ENCODE measurements around the gene SMO. TPM values are rescaled to one million over a fixed set of nuclear protein-coding genes. Genes with fewer than 3 reads are reported as not detected.

The SMO gene
- total RNA-seq, result 10 to 100 TPM; 13.8 to 34.5 (median 18.1) TPM

DNA sequence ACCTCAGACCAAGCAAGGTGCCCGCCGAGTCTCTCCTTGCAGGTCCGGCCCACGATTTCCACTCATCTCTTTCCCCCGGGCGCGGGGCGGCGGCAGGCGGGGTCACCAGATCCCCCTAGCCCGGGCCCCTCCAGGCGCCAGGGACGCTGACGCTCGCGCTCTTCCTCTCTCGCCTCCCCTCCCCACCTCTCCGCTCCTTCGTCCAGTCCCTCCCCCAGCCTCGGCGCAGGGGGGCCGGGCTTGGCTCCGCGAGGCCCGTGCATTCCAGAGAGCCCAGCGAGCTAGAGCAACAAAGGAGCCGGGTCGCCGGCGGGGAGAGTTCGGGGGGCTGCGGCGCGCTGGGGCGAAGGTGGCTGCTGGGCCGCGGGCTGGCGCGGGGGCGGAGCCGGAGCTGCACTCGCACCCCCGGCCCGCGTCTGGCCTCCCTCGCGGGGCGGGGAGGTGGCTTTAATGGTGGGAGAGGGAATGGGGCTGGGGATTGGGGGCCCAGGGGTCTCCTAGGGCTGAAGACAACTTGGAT is at the start of gene SMO:
Gene SMO, plus strand, starts transcription at position 262 of the 520 bp plus-strand sequence. CDS start 519 bp downstream, outside the sequence.
- Histone ChIP-seq H3K4me1 (peaks cover 40% of the 10 kb centered on the region), H3K4me3 (peak within 1 kb of the TSS; percentile 88), H3K36me3 (no peaks in the 10 kb centered on the region), H3K9me3 (no peaks in the 10 kb centered on the region), H3K27ac (peak within 1 kb of the TSS; percentile 28), H3K27me3 (no peaks in the 10 kb centered on the region)
- TF ChIP-seq, protein P1, sequence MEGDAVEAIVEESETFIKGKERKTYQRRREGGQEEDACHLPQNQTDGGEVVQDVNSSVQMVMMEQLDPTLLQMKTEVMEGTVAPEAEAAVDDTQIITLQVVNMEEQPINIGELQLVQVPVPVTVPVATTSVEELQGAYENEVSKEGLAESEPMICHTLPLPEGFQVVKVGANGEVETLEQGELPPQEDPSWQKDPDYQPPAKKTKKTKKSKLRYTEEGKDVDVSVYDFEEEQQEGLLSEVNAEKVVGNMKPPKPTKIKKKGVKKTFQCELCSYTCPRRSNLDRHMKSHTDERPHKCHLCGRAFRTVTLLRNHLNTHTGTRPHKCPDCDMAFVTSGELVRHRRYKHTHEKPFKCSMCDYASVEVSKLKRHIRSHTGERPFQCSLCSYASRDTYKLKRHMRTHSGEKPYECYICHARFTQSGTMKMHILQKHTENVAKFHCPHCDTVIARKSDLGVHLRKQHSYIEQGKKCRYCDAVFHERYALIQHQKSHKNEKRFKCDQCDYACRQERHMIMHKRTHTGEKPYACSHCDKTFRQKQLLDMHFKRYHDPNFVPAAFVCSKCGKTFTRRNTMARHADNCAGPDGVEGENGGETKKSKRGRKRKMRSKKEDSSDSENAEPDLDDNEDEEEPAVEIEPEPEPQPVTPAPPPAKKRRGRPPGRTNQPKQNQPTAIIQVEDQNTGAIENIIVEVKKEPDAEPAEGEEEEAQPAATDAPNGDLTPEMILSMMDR (IDR thresholded peaks at IDR 0.05), result no peak
- TF ChIP-seq POLR2AphosphoS5 (IDR thresholded peaks at IDR 0.05) (no peak), EP300 (IDR thresholded peaks at IDR 0.05) (no peak), POLR2A (IDR thresholded peaks at IDR 0.05) (no peak)
- WGBS, result 2% methylated on average over 10 of the region's 48 CpGs
- no peak for DNase-seq (ENCODE audit: low spot score in 2 of 2)

DNA sequence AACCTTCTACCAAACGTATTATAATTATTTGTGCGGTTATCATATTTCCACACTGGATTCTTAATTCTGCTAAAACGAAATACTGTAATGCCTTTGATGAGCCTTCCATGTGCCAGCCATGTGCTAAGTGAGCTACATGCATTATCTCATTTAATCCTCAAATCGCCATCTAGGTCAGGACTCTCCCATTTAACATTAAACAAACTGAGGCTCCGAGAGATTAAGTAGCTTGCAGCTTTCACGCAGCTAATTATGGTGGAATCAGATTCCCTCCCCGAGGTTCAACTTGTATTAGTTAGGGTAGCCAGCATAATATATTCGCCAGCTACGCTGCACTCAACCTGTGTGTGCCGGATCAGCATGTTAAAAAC is 44.7 kb upstream of the SMO start:
- H3K9me3 ChIP-seq, result no peaks in the 10 kb centered on the region
- no peaks in the 10 kb centered on the region for H3K36me3 ChIP-seq
- no peak for DNase-seq (ENCODE audit: low spot score in 2 of 2)
- H3K4me1 ChIP-seq, result peaks cover 15% of the 10 kb centered on the region
- peak overlapping the region; percentile 48 for H3K4me3 ChIP-seq
- peaks cover 28% of the 10 kb centered on the region for H3K27me3 ChIP-seq
- no peak for TF ChIP-seq EP300 (IDR thresholded peaks at IDR 0.05)
- TF ChIP-seq, protein P1 (IDR thresholded peaks at IDR 0.05), result no peak
- TF ChIP-seq POLR2A (IDR thresholded peaks at IDR 0.05), result no peak
- no peak for TF ChIP-seq POLR2AphosphoS5 (IDR thresholded peaks at IDR 0.05)
- no peak overlapping the region for H3K27ac ChIP-seq
- WGBS, result 39% methylated on average over 10 of the region's 10 CpGs

DNA sequence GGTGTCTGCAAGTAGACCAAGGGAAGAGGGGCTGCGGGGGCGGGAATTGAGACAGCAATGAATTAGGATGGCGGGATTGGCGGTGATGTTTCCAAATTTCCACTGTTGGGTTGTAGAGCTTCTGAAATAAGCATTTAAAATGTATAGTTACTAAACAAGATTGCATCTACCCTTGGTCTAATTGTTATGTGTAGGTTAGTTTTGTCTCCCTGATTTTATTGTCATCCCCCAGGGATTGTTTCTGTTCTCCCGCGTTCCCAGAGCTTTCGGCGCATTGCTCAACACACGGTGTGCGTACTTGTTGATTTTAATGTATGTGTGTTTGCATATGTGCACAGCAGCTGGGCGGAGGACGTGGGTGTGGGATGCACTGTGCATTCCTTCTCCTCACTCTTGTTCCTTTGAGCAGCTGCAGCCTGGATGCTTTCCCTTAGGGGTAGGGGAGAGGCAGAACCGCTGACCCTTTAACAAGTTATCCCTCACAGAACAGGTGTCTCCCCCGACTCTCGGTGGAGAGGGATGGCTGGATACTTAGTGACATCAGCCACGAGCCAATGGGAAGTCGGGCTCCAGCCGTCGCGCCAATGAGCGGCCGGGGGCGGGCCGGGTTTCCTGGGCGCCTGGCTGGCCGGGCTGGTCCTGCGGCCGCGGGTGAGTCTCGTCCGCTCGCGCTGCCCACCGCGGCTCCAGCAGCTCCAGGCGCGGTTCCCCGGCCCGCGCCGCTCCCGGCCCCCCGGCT is 44.2 kb upstream of the SMO start, which contains the start of gene TSPAN33:
Gene TSPAN33, plus strand, starts transcription at position 613 of the 739 bp plus-strand sequence. CDS start 274 bp downstream, outside the sequence.
- H3K9me3 ChIP-seq, result no peaks in the 10 kb centered on the region
- H3K4me1 ChIP-seq, result peaks cover 15% of the 10 kb centered on the region
- peaks cover 29% of the 10 kb centered on the region for H3K27me3 ChIP-seq
- peak in 1 of 2 donors; percentile 86 for DNase-seq (ENCODE audit: low spot score in 2 of 2)
- WGBS, result 4% methylated on average over 17 of the region's 43 CpGs
- no peaks in the 10 kb centered on the region for H3K36me3 ChIP-seq
- no peak within 1 kb of the TSS for H3K27ac ChIP-seq
- TF ChIP-seq POLR2A (IDR thresholded peaks at IDR 0.05), result no peak
- TF ChIP-seq, protein P1 (IDR thresholded peaks at IDR 0.05), result no peak
- TF ChIP-seq POLR2AphosphoS5 (IDR thresholded peaks at IDR 0.05), result no peak
- no peak for TF ChIP-seq EP300 (IDR thresholded peaks at IDR 0.05)
- peak within 1 kb of the TSS; percentile 48 for H3K4me3 ChIP-seq

DNA sequence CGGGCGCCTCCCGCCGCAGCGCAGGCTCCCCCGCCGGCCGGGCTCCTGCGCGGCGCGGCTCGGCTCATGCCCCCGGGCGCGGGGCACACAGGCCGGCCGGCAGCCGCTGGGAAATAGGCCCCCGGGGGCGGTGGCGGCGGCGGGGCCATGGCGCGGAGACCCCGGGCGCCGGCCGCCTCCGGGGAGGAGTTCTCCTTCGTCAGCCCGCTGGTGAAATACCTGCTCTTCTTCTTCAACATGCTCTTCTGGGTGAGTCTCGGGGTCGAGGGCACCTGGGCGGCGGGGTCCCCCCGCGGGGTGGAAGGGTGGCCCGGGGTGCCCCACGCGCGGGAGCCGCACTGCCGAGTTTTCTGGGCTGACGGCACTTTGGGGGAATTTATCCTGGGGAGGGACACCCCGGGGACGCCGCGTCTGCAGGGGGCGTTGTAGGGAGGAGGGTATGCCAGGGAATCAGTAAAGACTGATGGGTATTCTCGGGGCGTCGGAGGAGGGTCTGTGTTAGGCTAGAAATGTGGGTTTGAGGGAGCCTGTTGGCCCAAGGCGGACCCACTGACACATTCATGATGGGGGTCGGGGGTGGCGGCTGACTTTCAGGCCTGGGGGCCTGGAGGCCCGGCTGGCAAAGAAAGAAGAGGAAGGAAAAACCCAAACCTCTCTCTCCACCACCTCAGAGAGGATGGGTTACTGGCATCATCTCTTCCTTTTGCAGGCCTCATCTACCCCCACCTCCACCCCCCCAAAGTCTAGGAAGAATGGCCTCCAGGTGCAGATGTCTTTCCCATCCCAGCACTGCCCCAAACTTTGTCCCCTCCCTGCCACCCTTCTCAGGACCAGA is 43.4 kb upstream of the SMO start:
- H3K27ac ChIP-seq, result no peak overlapping the region
- WGBS, result 9% methylated on average over 56 of the region's 58 CpGs
- peaks cover 15% of the 10 kb centered on the region for H3K4me1 ChIP-seq
- H3K4me3 ChIP-seq, result peak overlapping the region; percentile 48
- no peak for DNase-seq (ENCODE audit: low spot score in 2 of 2)
- H3K36me3 ChIP-seq, result no peaks in the 10 kb centered on the region
- TF ChIP-seq, protein P1 (IDR thresholded peaks at IDR 0.05), result no peak
- TF ChIP-seq POLR2A (IDR thresholded peaks at IDR 0.05), result no peak
- no peak for TF ChIP-seq EP300 (IDR thresholded peaks at IDR 0.05)
- TF ChIP-seq POLR2AphosphoS5 (IDR thresholded peaks at IDR 0.05), result no peak
- peaks cover 32% of the 10 kb centered on the region for H3K27me3 ChIP-seq
- H3K9me3 ChIP-seq, result no peaks in the 10 kb centered on the region
